Brain microvascular endothelial cell (primary cell): ENCODE results near the gene CCDC134.

ENCODE experiments used
- DNase-seq: peaks from one replicate; pipeline ENCODE4 v3.0.0-alpha.2; 2020
- H3K27ac ChIP-seq: fragments of 250-450 bp; sonication (Bioruptor Pico); 2 replicates; pipeline ENCODE4 v1.5.1; 2020; ENCODE audit warnings: mild to moderate bottlenecking, moderate library complexity
- H3K27me3 ChIP-seq: fragments of 250-450 bp; sonication (Bioruptor Pico); replicated peaks from 2 replicates; pipeline ENCODE4 v1.5.1; 2020; ENCODE audit warnings: mild to moderate bottlenecking
- H3K36me3 ChIP-seq: fragments of 250-450 bp; sonication (Bioruptor Pico); replicated peaks from 2 replicates; pipeline ENCODE4 v1.5.1; 2020; ENCODE audit warnings: mild to moderate bottlenecking
- H3K4me3 ChIP-seq: 2 replicates; pipeline ENCODE4 v1.5.1; 2011; ENCODE audit warnings: low read depth, mild to moderate bottlenecking, control low read depth, low read length, moderate library complexity
- in situ Hi-C: cut with HindIII; loops from 2 replicates; pipeline ENCODE4 v1.10.0; 2017; ENCODE audit warnings: low sequenced_read_pairs, low pct_ligation_motif_present
- TF ChIP-seq, protein P1 (sequence below): IDR thresholded peaks from 2 replicates; pipeline ENCODE4 v1.5.1; 2011; ENCODE audit warnings: low read depth, mild to moderate bottlenecking, moderate library complexity, low read length, control low read depth, inconsistent platforms; ENCODE audit errors: missing control alignments

Gene CCDC134

DNA sequence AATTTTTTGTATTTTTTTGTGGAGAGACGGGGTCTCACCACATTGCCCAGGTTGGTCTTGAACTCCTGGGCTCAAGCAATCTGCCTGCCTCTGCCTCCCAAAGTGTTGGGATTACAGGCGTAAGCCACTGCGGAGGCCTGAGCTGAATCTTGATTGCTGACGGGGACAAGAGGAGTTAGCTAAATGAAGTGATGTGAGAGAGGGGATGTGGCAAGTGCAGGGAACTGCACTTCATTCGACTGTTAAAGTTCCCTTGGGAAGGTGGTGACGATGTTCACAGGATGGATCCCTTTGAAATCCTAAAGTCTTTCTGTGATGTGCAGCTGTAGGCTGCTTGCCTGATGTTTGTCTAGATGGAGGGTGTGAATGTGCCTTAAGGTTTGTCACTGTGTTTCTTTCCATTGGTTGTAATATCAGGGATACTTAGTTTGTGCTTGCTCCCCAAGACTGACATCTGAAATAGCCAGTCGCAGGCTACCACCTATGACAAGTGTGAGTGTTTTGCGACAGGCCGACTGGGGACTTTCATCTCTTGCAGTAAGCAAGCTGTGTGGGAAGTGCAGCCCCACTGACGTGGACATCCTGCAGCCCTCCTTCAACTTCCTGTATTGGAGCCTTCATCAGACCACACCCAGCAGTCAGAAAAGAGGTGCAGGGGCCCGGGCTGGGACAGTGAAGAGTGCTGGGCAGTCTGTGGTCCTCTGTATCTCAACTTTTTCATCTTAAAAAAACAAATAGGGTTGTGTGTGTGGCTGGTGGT lies 19.6 kb upstream of the CCDC134 start:
- no peak overlapping the region for H3K27ac ChIP-seq
- TF ChIP-seq, protein P1, sequence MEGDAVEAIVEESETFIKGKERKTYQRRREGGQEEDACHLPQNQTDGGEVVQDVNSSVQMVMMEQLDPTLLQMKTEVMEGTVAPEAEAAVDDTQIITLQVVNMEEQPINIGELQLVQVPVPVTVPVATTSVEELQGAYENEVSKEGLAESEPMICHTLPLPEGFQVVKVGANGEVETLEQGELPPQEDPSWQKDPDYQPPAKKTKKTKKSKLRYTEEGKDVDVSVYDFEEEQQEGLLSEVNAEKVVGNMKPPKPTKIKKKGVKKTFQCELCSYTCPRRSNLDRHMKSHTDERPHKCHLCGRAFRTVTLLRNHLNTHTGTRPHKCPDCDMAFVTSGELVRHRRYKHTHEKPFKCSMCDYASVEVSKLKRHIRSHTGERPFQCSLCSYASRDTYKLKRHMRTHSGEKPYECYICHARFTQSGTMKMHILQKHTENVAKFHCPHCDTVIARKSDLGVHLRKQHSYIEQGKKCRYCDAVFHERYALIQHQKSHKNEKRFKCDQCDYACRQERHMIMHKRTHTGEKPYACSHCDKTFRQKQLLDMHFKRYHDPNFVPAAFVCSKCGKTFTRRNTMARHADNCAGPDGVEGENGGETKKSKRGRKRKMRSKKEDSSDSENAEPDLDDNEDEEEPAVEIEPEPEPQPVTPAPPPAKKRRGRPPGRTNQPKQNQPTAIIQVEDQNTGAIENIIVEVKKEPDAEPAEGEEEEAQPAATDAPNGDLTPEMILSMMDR = no peak
- DNase-seq = peak; percentile 42

DNA sequence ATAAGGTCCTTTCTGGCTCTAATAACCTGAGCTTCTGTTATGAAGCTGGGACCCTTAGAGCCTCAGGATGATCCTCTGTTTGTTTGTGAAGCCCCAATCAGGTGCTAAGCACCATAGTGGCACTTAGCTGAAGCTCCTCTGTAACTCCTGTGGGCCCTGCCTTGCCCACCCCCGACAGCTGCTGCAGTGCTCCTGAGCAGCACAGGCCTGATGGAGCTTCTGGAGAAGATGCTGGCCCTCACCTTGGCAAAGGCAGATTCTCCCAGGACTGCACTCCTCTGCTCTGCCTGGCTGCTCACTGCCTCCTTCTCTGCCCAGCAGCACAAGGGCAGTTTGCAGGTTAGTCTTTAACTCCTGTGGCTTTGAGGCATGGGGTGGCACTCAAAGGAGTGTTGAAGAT lies 19.0 kb upstream of the CCDC134 start:
- in situ Hi-C loops = no loop called here
- Histone ChIP-seq H3K27ac (no peak overlapping the region), H3K4me3 (no peak overlapping the region), H3K27me3 (no peaks in the 10 kb centered on the region), H3K36me3 (no peaks in the 10 kb centered on the region)
- TF ChIP-seq, protein P1 = no peak
- no peak for DNase-seq

More for the DNA sequence above, 19.6 kb upstream of the CCDC134 start:
- no peaks in the 10 kb centered on the region for H3K36me3 ChIP-seq
- in situ Hi-C loops = no loop called here
- H3K4me3 ChIP-seq = no peak overlapping the region
- H3K27me3 ChIP-seq = no peaks in the 10 kb centered on the region

DNA sequence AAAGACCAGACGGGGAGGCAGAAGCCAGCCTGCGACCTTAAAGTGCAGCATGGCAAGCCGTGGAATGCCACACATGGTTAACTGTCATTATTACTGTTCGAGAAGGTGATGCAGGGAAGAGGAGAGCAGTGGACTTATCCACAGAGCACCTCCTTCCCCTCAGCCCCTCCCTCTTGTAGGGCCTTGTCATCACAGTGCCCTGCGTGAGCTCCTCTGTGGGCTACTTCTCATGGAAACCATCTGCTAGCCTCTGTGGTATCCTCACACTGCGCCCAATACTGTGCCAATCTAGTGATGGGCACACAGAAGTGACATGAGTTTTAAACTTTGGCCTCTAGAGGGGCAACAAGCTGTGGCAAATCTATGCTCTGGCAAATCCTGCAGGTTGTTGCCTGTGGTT lies 18.2 kb upstream of the CCDC134 start:
- Histone ChIP-seq H3K36me3 (no peaks in the 10 kb centered on the region), H3K4me3 (no peak overlapping the region), H3K27ac (no peak overlapping the region), H3K27me3 (no peaks in the 10 kb centered on the region)
- DNase-seq = no peak
- TF ChIP-seq, protein P1 = no peak
- in situ Hi-C loops = no loop called here

DNA sequence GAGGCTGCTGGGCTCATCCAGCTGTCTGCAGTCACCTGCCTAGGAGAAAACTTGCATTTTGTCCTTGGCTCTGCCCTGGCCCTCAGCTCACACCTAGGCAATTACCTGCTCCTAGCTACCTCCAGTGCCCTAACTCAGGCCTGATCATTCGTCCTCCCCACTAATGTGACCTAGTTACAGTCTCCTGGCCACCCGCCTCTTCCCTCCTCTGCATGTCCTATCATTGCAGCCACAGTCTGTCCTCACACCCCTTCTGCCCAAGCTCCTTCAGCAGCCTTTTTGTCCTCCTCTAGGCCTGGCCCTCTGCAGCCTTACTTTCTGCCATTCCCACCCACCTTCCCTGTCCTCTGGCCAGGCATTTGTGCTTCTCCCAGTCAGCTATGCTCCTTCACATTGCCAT lies 17.7 kb upstream of the CCDC134 start:
- Histone ChIP-seq H3K4me3 (no peak overlapping the region), H3K27me3 (no peaks in the 10 kb centered on the region), H3K36me3 (no peaks in the 10 kb centered on the region), H3K27ac (no peak overlapping the region)
- no peak for DNase-seq
- in situ Hi-C loops = no loop called here
- TF ChIP-seq, protein P1 = no peak

DNA sequence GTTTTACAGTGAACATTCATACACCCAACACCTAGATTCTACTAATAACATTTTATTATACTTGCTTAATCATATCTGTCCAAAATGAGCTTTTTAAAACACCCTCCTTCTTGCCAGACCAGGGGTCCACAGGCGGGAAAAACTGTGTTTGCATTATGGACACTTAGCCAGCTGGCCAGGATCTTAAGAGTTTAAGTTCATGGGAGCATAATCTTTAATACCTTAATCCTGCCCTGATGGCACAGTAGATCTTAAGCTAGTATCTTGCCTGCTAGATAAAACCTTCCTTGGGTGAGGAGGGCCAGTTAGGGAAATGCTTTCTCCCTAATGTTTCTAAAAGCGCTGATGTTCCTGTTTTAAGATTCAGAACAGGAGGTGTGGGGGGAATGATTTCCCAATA lies 13.1 kb upstream of the CCDC134 start:
- no peak overlapping the region for H3K27ac ChIP-seq
- H3K4me3 ChIP-seq = no peak overlapping the region
- in situ Hi-C loops = no loop called here
- no peak for DNase-seq
- no peaks in the 10 kb centered on the region for H3K27me3 ChIP-seq
- TF ChIP-seq, protein P1 = no peak
- no peaks in the 10 kb centered on the region for H3K36me3 ChIP-seq

DNA sequence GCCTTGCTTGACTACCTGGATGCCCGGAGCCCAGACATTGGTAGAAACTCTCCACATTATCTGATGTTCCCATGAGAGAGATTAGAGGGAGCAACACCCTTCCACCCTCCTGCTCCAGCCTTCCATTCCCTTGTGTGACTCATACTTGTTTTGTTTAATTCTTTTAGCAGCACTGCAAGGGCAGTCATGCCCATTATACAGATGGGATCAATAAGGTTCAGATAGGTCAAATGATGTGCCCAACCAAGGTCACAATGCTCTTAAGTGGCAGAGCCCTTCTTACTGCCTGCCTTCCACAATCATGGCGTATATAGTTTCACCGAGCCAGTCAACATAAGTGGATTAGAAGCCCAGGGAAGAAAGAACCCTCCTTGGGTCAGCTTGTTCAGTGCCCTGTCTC lies 6.6 kb upstream of the CCDC134 start:
- DNase-seq = no peak
- Histone ChIP-seq H3K27ac (no peak overlapping the region), H3K27me3 (no peaks in the 10 kb centered on the region), H3K36me3 (no peaks in the 10 kb centered on the region), H3K4me3 (no peak overlapping the region)
- TF ChIP-seq, protein P1 = no peak
- in situ Hi-C loops = no loop called here
